Natural killer cell (primary cell): Measurements from ENCODE around the gene KLHL22. TPM values are rescaled to one million over a fixed set of nuclear protein-coding genes. Genes with fewer than 3 reads are reported as not detected.
A peak's percentile ranks its signal among the peaks of the same experiment; 100 is the strongest.

Experiments used
- ATAC-seq, 3 donors: fragments of 150-1000 bp in 2 of 3; fragments of 200-7000 bp in 1 of 3; cut with Tn5 transposase; 1 replicate in 1 of 3; 2 replicates in 2 of 3; pipeline ENCODE4 v1.10.0; 2021; ENCODE audit warnings: mild to moderate bottlenecking in 2 of 3, moderate library complexity in 2 of 3
- DNase-seq, 2 donors: peaks; one replicate each; pipeline versions ENCODE4 v3.0.0 to v3.0.0-alpha.2; 2013 to 2021; ENCODE audit warnings: mixed read lengths in 1 of 2
- H3K27ac ChIP-seq: one replicate; pipeline ENCODE4 v1.5.1; 2013; ENCODE audit warnings: mild to moderate bottlenecking, low read length
- H3K27me3 ChIP-seq: one replicate; pipeline ENCODE4 v1.6.1; 2013; ENCODE audit warnings: low read length; ENCODE audit not compliant: control insufficient read depth, insufficient read depth
- H3K36me3 ChIP-seq: one replicate; pipeline ENCODE4 v1.6.1; 2013; ENCODE audit warnings: low read length; ENCODE audit not compliant: control insufficient read depth, insufficient read depth
- H3K4me1 ChIP-seq: one replicate; pipeline ENCODE4 v1.6.1; 2013; ENCODE audit warnings: low read length; ENCODE audit not compliant: control insufficient read depth, insufficient read depth
- H3K4me3 ChIP-seq: one replicate; pipeline ENCODE4 v1.5.1; 2013; ENCODE audit warnings: low read length
- H3K9me3 ChIP-seq: one replicate; pipeline ENCODE4 v1.6.1; 2013; ENCODE audit warnings: low read length; ENCODE audit not compliant: control insufficient read depth, insufficient read depth
- H3K27ac Mint-ChIP-seq, 2 donors: one replicate each; pipeline ENCODE4 v1.8.0; 2022; ENCODE audit warnings: mild to moderate bottlenecking in 2 of 2, mixed read lengths in 2 of 2, moderate library complexity in 1 of 2
- H3K27me3 Mint-ChIP-seq, 2 donors: one replicate each; pipeline ENCODE4 v1.8.0; 2022; ENCODE audit warnings: low read depth in 2 of 2, mixed read lengths in 2 of 2
- H3K36me3 Mint-ChIP-seq: one replicate; pipeline ENCODE4 v1.8.0; 2022; ENCODE audit warnings: mixed read lengths
- H3K4me1 Mint-ChIP-seq, 2 donors: one replicate each; pipeline ENCODE4 v1.8.0; 2022; ENCODE audit warnings: mixed read lengths in 2 of 2
- H3K4me3 Mint-ChIP-seq: one replicate; pipeline ENCODE4 v1.8.0; 2022; ENCODE audit warnings: mild to moderate bottlenecking, moderate library complexity, mixed read lengths
- H3K9me3 Mint-ChIP-seq, 2 donors: one replicate each; pipeline ENCODE4 v1.8.0; 2022; ENCODE audit warnings: mixed read lengths in 2 of 2
- CTCF ChIP-seq: fragments of 200-600 bp; IDR thresholded peaks from one replicate; pipeline ENCODE4 v1.8.0; 2022; ENCODE audit warnings: antibody characterized with exemption
- WGBS: methylation state at CpG from one replicate; pipeline ENCODE4 v1.1.7; 2013; ENCODE audit warnings: missing lambda C conversion rate; ENCODE audit not compliant: insufficient coverage; 5-methylcytosine and 5-hydroxymethylcytosine counted together
- intact Hi-C: fragments of 100-400 bp; cut with micrococcal nuclease; formaldehyde crosslinking; loops from one replicate; pipeline ENCODE4 v1.14.2; 2022
- total RNA-seq, 4 donors: library from RNA; stranded (reverse); fragments of 120-200 nt in 1 of 4; gene quantifications; one replicate each; pipeline versions ENCODE4 v1.2.3 to v1.2.4, GENCODE V29; 2013 to 2022

The KLHL22 gene
- total RNA-seq, 3 donors from 2014 or later (not counting 1 experiment from before 2014, with no cell fraction given), result 26.5 to 53.0 (median 31.0) TPM

- 92% methylated on average over 15 of the region's 15 CpGs for WGBS
- Mint-ChIP-seq H3K27me3 (no peaks in the 10 kb centered on the region), H3K36me3 (no peaks in the 10 kb centered on the region), H3K4me1 (peaks cover 14% of the 10 kb centered on the region in 2 donors), H3K4me3 (no peak overlapping the region), H3K27ac (no peak overlapping the region), H3K9me3 (no peaks in the 10 kb centered on the region)
- ATAC-seq (no peak), DNase-seq (no peak)
- Histone ChIP-seq H3K4me1 (peaks cover 13% of the 10 kb centered on the region), H3K27ac (no peak overlapping the region), H3K27me3 (no peaks in the 10 kb centered on the region), H3K4me3 (no peak overlapping the region), H3K9me3 (no peaks in the 10 kb centered on the region), H3K36me3 (peaks cover 19% of the 10 kb centered on the region)
- intact Hi-C loops, result loop anchor here (5.0 kb wide), 1 partner anchor 300 kb away; no protein-coding TSS in a partner anchor
- no peak for TF ChIP-seq CTCF
Measured at GRCh38 chr22:20457506-20458240, 37.9 kb downstream of the KLHL22 start.

- TF ChIP-seq CTCF, result no peak
- DNase-seq (no peak), ATAC-seq (no peak)
- peaks cover 9% of the 10 kb centered on the region for H3K4me1 ChIP-seq
- Mint-ChIP-seq H3K9me3 (no peaks in the 10 kb centered on the region), H3K4me3 (no peak overlapping the region), H3K36me3 (peaks cover 4% of the 10 kb centered on the region), H3K4me1 (peaks cover 10% of the 10 kb centered on the region in 2 donors), H3K27me3 (no peaks in the 10 kb centered on the region), H3K27ac (no peak overlapping the region)
- no peaks in the 10 kb centered on the region for H3K27me3 ChIP-seq
- 95% methylated on average over 3 of the region's 3 CpGs for WGBS
- peaks cover 22% of the 10 kb centered on the region for H3K36me3 ChIP-seq
- no peak overlapping the region for H3K4me3 ChIP-seq
- no peak overlapping the region for H3K27ac ChIP-seq
- intact Hi-C loops, result loop anchor here (1.0 to 5.0 kb wide), 2 partner anchors 38 to 299 kb away; no protein-coding TSS in a partner anchor
- no peaks in the 10 kb centered on the region for H3K9me3 ChIP-seq
Measured at GRCh38 chr22:20456722-20457076, 38.9 kb downstream of the KLHL22 start.

GRCh38 chr22:20456064-20456721 lies 39.4 kb downstream of the KLHL22 start:
- H3K27ac Mint-ChIP-seq, result no peak overlapping the region
- TF ChIP-seq CTCF, result peak; percentile 76
- peaks cover 10% of the 10 kb centered on the region in 2 donors for H3K4me1 Mint-ChIP-seq
- no peak overlapping the region for H3K27ac ChIP-seq
- H3K27me3 ChIP-seq, result no peaks in the 10 kb centered on the region
- H3K27me3 Mint-ChIP-seq, result no peaks in the 10 kb centered on the region
- 20% methylated on average over 6 of the region's 6 CpGs for WGBS
- H3K9me3 ChIP-seq, result no peaks in the 10 kb centered on the region
- DNase-seq (peak; percentile 58 to 90), ATAC-seq (peak; percentile 89 to 100 (median 99))
- peaks cover 25% of the 10 kb centered on the region for H3K36me3 ChIP-seq
- H3K4me1 ChIP-seq, result peaks cover 9% of the 10 kb centered on the region
- H3K4me3 Mint-ChIP-seq, result no peak overlapping the region
- H3K9me3 Mint-ChIP-seq, result no peaks in the 10 kb centered on the region
- intact Hi-C loops, result loop anchor here (1.0 to 5.0 kb wide), 2 partner anchors 38 to 299 kb away; no protein-coding TSS in a partner anchor
- H3K36me3 Mint-ChIP-seq, result peaks cover 4% of the 10 kb centered on the region
- no peak overlapping the region for H3K4me3 ChIP-seq
